ENCODE data around the gene ICOS.

GRCh38 chr2:203908797-203909185 lies 27.8 kb upstream of the ICOS start:
- TF ChIP-seq CTCF (conservative IDR thresholded peaks at IDR 0.05 in 1 of 2, IDR thresholded peaks at IDR 0.05 in 1 of 2; ENCODE audit: low read depth in 1 of 2, low read length in 2 of 2) (no peak), EZH2 (IDR thresholded peaks at IDR 0.05; ENCODE audit: low read length, missing control alignments) (no peak)

Data from fibroblast of lung (primary cell).